Sigmoid colon (tissue), 7 donors: ENCODE data around the gene SDK2. TPM values are rescaled to one million over a fixed set of nuclear protein-coding genes. Genes with fewer than 3 reads are reported as not detected.

Experiments used
- DNase-seq: peaks from one replicate; pipeline ENCODE4 v3.0.0-alpha.2; 2019
- H3K27ac ChIP-seq, 4 donors: fragments of 200-600 bp; sonication (generic); one replicate each; pipeline ENCODE4 v1.5.1; 2016 to 2019; ENCODE audit warnings: mild to moderate bottlenecking in 1 of 4
- H3K27me3 ChIP-seq, 3 donors: fragments of 200-600 bp; sonication (generic); one replicate each; pipeline ENCODE4 v1.5.1; 2019; ENCODE audit warnings: mild to moderate bottlenecking in 1 of 3
- H3K36me3 ChIP-seq, 4 donors: fragments of 200-600 bp; sonication (generic); one replicate each; pipeline ENCODE4 v1.5.1; 2016 to 2019
- H3K4me1 ChIP-seq, 4 donors: fragments of 200-600 bp; sonication (generic); one replicate each; pipeline ENCODE4 v1.5.1; 2017 to 2019
- H3K4me3 ChIP-seq, 4 donors: fragments of 200-600 bp; sonication (generic); one replicate each; pipeline ENCODE4 v1.5.1; 2017 to 2019; ENCODE audit warnings: mild to moderate bottlenecking in 2 of 4, moderate library complexity in 1 of 4
- H3K9me3 ChIP-seq, 4 donors: fragments of 200-600 bp in 3 of 4; sonication (generic) in 3 of 4; one replicate each; pipeline versions ENCODE4 v1.5.1 to v1.6.1; 2013 to 2019
- EP300 ChIP-seq, 4 donors: sonication (generic); formaldehyde crosslinking; IDR thresholded peaks; one replicate each; pipeline ENCODE4 v1.6.1; 2017; ENCODE audit warnings: antibody characterized with exemption in 4 of 4
- POLR2A ChIP-seq, 2 donors: fragments of 450-650 bp; IDR thresholded peaks; one replicate each; pipeline ENCODE4 v1.6.1; 2016; ENCODE audit warnings: antibody characterized with exemption in 2 of 2, mild to moderate bottlenecking in 2 of 2, moderate library complexity in 2 of 2
- POLR2AphosphoS5 ChIP-seq, 4 donors: sonication (generic); formaldehyde crosslinking; IDR thresholded peaks; one replicate each; pipeline ENCODE4 v1.6.1; 2017; ENCODE audit warnings: antibody characterized with exemption in 4 of 4
- WGBS, 2 donors: extraction: QIAGEN DNeasy Blood & Tissue Kit; methylation state at CpG; one replicate each; pipeline ENCODE4 v1.1.7; 2013; 5-methylcytosine and 5-hydroxymethylcytosine counted together
- intact Hi-C: fragments of 100-400 bp; cut with DNase I; formaldehyde crosslinking; loops from one replicate; pipeline ENCODE4 v1.15.1; 2023
- polyA plus RNA-seq, 3 donors: library from polyadenylated mRNA; stranded (reverse); fragments of 200-250 nt; gene quantifications; one replicate each; pipeline ENCODE4 v1.2.3, GENCODE V29; 2013
- total RNA-seq, 4 donors: library from RNA; depleted of rRNA; stranded (reverse); fragments of >200 nt; gene quantifications; one replicate each; pipeline ENCODE4 v1.1.0, GENCODE V29; 2016
- TF ChIP-seq, protein P1 (sequence below), 4 experiments: fragments of 450-650 bp in 3 of 4; fragments of 200-600 bp in 1 of 4; IDR thresholded peaks; one replicate each; pipeline ENCODE4 v1.5.1; 2016 to 2019; ENCODE audit warnings: antibody characterized with exemption in 4 of 4, mild to moderate bottlenecking in 3 of 4, moderate library complexity in 2 of 4
- donor health status: healthy with polysubstance abuse.
- donor health status: Bipolar disorder and iron deficiency.
- donor health status: healthy.

The SDK2 gene
- total and polyA plus RNA-seq, 7 donors, result under 0.01 to 1.9 (median 0.71) TPM

DNA sequence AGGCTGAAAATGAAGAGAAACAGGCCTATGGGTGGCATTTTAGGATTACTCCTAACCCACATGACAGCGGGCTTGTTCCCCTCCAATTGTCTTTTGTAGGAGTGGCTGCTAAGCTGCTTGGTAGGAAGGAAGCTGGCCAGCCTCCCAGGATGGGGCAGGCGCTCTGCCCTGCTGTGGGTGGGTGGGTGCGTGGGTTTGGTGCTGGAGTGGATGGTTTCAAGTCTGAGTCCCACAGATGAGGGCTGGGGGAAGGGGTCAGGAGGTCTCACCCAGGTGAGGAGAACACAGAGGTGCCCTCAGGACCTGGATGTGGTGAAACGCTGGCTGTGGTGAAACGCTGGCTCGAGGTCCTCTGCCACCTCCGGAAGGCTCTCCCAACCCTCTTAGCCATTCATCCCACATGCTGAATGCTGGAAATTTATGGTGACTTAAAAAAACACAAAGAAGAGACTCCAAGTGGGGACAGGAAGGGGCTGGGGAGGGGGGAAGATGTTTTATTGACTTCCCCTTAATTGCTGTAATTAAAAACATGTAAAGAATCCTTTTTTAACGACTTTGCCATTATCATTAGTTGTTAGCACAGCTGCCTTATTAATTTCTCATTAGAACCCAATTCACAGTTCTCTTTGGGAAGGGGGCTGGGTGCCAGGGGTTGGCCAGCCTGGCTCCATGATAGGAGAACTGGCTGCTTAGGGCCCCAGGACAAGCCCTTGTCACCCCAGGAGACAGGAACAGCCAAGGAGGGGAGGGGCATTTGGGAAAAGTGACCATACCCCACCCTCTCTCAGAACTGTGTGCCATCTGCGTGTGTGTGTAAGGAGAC, 178.9 kb downstream of the SDK2 start:
- Histone ChIP-seq H3K27ac (no peak overlapping the region), H3K36me3 (no peaks in the 10 kb centered on the region), H3K4me3 (no peak overlapping the region), H3K27me3 (no peaks in the 10 kb centered on the region), H3K9me3 (no peaks in the 10 kb centered on the region), H3K4me1 (no peaks in the 10 kb centered on the region)
- no peak for DNase-seq
- WGBS, 2 donors, result 58 to 77% methylated on average over 9 of the region's 9 CpGs
- intact Hi-C loops, result no loop called here
- TF ChIP-seq POLR2A (IDR thresholded peaks at IDR 0.05) (no peak), POLR2AphosphoS5 (IDR thresholded peaks at IDR 0.05) (no peak), EP300 (IDR thresholded peaks at IDR 0.05) (no peak)
- TF ChIP-seq, protein P1, sequence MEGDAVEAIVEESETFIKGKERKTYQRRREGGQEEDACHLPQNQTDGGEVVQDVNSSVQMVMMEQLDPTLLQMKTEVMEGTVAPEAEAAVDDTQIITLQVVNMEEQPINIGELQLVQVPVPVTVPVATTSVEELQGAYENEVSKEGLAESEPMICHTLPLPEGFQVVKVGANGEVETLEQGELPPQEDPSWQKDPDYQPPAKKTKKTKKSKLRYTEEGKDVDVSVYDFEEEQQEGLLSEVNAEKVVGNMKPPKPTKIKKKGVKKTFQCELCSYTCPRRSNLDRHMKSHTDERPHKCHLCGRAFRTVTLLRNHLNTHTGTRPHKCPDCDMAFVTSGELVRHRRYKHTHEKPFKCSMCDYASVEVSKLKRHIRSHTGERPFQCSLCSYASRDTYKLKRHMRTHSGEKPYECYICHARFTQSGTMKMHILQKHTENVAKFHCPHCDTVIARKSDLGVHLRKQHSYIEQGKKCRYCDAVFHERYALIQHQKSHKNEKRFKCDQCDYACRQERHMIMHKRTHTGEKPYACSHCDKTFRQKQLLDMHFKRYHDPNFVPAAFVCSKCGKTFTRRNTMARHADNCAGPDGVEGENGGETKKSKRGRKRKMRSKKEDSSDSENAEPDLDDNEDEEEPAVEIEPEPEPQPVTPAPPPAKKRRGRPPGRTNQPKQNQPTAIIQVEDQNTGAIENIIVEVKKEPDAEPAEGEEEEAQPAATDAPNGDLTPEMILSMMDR (IDR thresholded peaks at IDR 0.05), result no peak

DNA sequence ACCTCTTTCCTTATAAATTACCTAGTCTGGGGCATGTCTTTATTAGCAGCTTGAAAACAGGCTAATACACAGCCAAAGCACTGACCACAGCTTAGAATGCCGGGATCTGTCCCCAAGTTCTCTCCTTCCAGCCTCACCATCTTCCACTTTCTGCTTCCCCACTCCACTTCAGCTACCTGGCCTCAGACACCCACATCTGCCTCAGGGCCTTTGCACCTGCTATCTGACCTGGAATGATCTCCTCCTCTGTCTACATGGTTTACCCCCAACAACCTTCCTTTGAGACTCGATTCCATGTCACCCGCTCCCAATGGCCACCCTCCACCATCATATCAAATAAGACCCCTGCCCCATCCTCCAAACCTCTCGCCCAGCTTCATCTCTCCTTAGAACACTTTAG, 179.8 kb downstream of the SDK2 start:
- no peaks in the 10 kb centered on the region for H3K4me1 ChIP-seq
- no peaks in the 10 kb centered on the region for H3K9me3 ChIP-seq
- H3K27ac ChIP-seq, result no peak overlapping the region
- no peak for TF ChIP-seq POLR2A (IDR thresholded peaks at IDR 0.05)
- TF ChIP-seq POLR2AphosphoS5 (IDR thresholded peaks at IDR 0.05), result no peak
- no peak for TF ChIP-seq EP300 (IDR thresholded peaks at IDR 0.05)
- TF ChIP-seq, protein P1 (IDR thresholded peaks at IDR 0.05), result no peak
- no peak for DNase-seq
- no peaks in the 10 kb centered on the region for H3K36me3 ChIP-seq
- H3K27me3 ChIP-seq, result no peaks in the 10 kb centered on the region
- 93 to 98% methylated on average over 4 of the region's 4 CpGs for WGBS, 2 donors
- intact Hi-C loops, result no loop called here
- no peak overlapping the region for H3K4me3 ChIP-seq

DNA sequence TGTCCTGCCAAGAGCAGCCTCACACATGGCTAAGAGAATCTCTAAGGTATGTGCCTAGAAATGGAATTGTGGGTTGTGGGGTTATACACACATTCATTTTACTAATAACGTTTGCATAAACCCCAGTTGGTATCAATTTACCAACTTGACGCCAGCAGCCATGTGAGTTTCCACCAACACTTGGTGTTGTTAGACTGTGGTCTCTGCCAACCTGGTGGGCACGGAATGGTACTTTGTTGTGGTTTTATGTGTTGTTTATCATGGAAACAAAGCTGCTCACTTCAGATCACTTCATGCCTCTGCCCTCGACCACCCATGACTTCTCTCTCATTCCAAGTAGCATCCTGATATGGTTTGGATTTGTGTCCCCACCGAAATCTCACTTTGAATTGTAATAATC, 180.4 kb downstream of the SDK2 start:
- H3K4me1 ChIP-seq, result no peaks in the 10 kb centered on the region
- no peaks in the 10 kb centered on the region for H3K36me3 ChIP-seq
- WGBS, 2 donors, result 72 to 86% methylated on average over 5 of the region's 5 CpGs
- no peaks in the 10 kb centered on the region for H3K9me3 ChIP-seq
- DNase-seq, result no peak
- TF ChIP-seq POLR2A (IDR thresholded peaks at IDR 0.05) (no peak), EP300 (IDR thresholded peaks at IDR 0.05) (no peak), POLR2AphosphoS5 (IDR thresholded peaks at IDR 0.05) (no peak)
- TF ChIP-seq, protein P1 (IDR thresholded peaks at IDR 0.05), result no peak
- H3K27me3 ChIP-seq, result no peaks in the 10 kb centered on the region
- H3K4me3 ChIP-seq, result no peak overlapping the region
- intact Hi-C loops, result no loop called here
- H3K27ac ChIP-seq, result no peak overlapping the region

DNA sequence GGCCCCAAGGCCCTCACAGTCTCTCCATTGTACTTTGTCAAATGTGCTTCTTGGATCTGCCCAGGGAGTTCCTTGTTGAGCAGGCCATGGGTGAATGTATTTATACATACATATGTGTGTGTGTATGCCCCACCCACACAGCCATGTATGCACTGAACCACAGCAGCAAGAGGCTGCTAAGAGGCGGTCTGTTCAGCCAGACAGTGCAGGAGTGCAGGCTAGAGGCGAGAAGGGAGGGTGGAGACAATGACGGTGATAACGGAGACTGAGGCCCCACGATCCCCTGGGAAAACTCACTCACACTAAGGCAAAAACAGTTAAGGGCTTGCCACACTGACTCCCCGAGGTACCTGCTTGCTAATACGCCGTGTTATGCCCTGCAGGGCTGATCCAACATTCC, 181.4 kb downstream of the SDK2 start:
- Histone ChIP-seq H3K27ac (no peak overlapping the region), H3K4me3 (no peak overlapping the region), H3K9me3 (no peaks in the 10 kb centered on the region), H3K36me3 (no peaks in the 10 kb centered on the region), H3K27me3 (no peaks in the 10 kb centered on the region), H3K4me1 (no peaks in the 10 kb centered on the region)
- intact Hi-C loops, result no loop called here
- no peak for TF ChIP-seq EP300 (IDR thresholded peaks at IDR 0.05)
- no peak for TF ChIP-seq POLR2AphosphoS5 (IDR thresholded peaks at IDR 0.05)
- TF ChIP-seq, protein P1 (IDR thresholded peaks at IDR 0.05), result no peak
- TF ChIP-seq POLR2A (IDR thresholded peaks at IDR 0.05), result no peak
- DNase-seq, result no peak
- WGBS, 2 donors, result 32 to 53% methylated on average over 8 of the region's 8 CpGs
